ENCODE measurements around the gene VCAN.

DNA sequence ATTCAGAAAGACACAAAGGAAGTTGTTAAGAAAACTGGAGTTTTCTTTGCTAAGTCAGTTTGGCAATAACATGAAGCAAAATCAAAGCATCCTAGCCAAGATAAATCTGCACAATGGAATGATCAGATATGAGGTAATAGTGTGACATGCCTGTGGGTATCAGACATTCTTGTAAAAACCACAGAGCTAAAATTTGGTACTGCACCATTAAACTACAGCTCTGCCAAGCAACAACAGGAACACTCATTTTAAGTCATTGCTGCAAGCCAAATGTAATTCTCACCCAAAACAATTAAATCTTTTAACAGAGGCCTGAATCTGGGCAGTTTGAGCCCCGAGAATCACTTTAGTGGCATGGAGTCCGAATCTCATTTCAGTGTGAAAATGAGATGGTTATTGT lies 96.6 kb downstream of the VCAN start:
- TF ChIP-seq, protein P1, sequence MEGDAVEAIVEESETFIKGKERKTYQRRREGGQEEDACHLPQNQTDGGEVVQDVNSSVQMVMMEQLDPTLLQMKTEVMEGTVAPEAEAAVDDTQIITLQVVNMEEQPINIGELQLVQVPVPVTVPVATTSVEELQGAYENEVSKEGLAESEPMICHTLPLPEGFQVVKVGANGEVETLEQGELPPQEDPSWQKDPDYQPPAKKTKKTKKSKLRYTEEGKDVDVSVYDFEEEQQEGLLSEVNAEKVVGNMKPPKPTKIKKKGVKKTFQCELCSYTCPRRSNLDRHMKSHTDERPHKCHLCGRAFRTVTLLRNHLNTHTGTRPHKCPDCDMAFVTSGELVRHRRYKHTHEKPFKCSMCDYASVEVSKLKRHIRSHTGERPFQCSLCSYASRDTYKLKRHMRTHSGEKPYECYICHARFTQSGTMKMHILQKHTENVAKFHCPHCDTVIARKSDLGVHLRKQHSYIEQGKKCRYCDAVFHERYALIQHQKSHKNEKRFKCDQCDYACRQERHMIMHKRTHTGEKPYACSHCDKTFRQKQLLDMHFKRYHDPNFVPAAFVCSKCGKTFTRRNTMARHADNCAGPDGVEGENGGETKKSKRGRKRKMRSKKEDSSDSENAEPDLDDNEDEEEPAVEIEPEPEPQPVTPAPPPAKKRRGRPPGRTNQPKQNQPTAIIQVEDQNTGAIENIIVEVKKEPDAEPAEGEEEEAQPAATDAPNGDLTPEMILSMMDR (IDR thresholded peaks at IDR 0.05): no peak
- TF ChIP-seq POLR2A (IDR thresholded peaks at IDR 0.05): no peak
